ENCODE data around the gene FIBCD1.

GRCh38 chr9:130972957-130973685 lies 34.1 kb upstream of the FIBCD1 start:
- TF ChIP-seq POLR2AphosphoS5 (IDR thresholded peaks at IDR 0.05; ENCODE audit: low read depth) (no peak), CTCF (IDR thresholded peaks at IDR 0.05; ENCODE audit: insufficient read depth, low read length) (no peak), GABPA (IDR thresholded peaks at IDR 0.05; ENCODE audit: low read depth) (no peak), REST (IDR thresholded peaks at IDR 0.05; ENCODE audit: insufficient replicate concordance, low read depth) (no peak), SPI1 (IDR thresholded peaks at IDR 0.05; ENCODE audit: borderline replicate concordance, low read depth) (no peak)
